Progenitor cell of endocrine pancreas (in vitro differentiated cells): ENCODE measurements around the gene SPACA4. TPM values are rescaled to one million over a fixed set of nuclear protein-coding genes. Genes with fewer than 3 reads are reported as not detected.

ENCODE experiments used
- total RNA-seq: library from RNA; stranded (reverse); gene quantifications from 2 replicates; pipeline ENCODE4 v1.2.1, GENCODE V29; 2021

The SPACA4 gene
- total RNA-seq, 1 donor from 2014 or later, result not detected

Other genes starting within 250 kb of the SPACA4 start
- gene TMEM143, start 242.8 kb upstream of the SPACA4 start, total RNA-seq, result 9.5 and 10.3 TPM in 2 replicates
- not detected in 2 replicates for gene SYNGR4, start 242.4 kb upstream of the SPACA4 start, total RNA-seq
- gene KDELR1, start 215.2 kb upstream of the SPACA4 start, total RNA-seq, result 207 and 213 TPM in 2 replicates
- gene GRIN2D, start 213.1 kb upstream of the SPACA4 start, total RNA-seq, result 0.22 and 0.34 TPM in 2 replicates
- gene GRWD1, start 160.8 kb upstream of the SPACA4 start, total RNA-seq, result 35.7 and 35.9 TPM in 2 replicates
- gene KCNJ14, start 151.2 kb upstream of the SPACA4 start, total RNA-seq, result 2.0 TPM in 2 replicates
- 248 TPM in 2 replicates for gene CYTH2, start 137.4 kb upstream of the SPACA4 start, total RNA-seq
- 11.4 and 12.7 TPM in 2 replicates for gene LMTK3, start 94.9 kb upstream of the SPACA4 start, total RNA-seq
- not detected in 2 replicates for gene SULT2B1, start 54.6 kb upstream of the SPACA4 start, total RNA-seq
- gene FAM83E, start 8.3 kb downstream of the SPACA4 start, total RNA-seq, result 3.8 and 4.3 TPM in 2 replicates
- 1,379 and 1,392 TPM in 2 replicates for gene RPL18, start 12.4 kb downstream of the SPACA4 start, total RNA-seq
- 137 and 138 TPM in 2 replicates for gene SPHK2, start 12.8 kb downstream of the SPACA4 start, total RNA-seq
- 5.1 and 5.3 TPM in 2 replicates for gene DBP, start 30.6 kb downstream of the SPACA4 start, total RNA-seq
- 8.9 and 9.6 TPM in 2 replicates for gene CA11, start 39.4 kb downstream of the SPACA4 start, total RNA-seq
- gene NTN5, start 66.3 kb downstream of the SPACA4 start, total RNA-seq, result 0.91 and 1.0 TPM in 2 replicates
- gene FUT2, start 89.2 kb downstream of the SPACA4 start, total RNA-seq, result 1.4 and 2.4 TPM in 2 replicates
- gene MAMSTR, start 113.0 kb downstream of the SPACA4 start, total RNA-seq, result 2.0 and 2.1 TPM in 2 replicates
- 1.9 and 2.4 TPM in 2 replicates for gene RASIP1, start 133.9 kb downstream of the SPACA4 start, total RNA-seq
- gene IZUMO1, start 140.2 kb downstream of the SPACA4 start, total RNA-seq, result 0.55 and 1.0 TPM in 2 replicates
- gene FUT1, start 145.9 kb downstream of the SPACA4 start, total RNA-seq, result 5.4 and 6.9 TPM in 2 replicates
- not detected in 2 replicates for gene FGF21, start 148.8 kb downstream of the SPACA4 start, total RNA-seq
- gene BCAT2, start 204.3 kb downstream of the SPACA4 start, total RNA-seq, result 61.0 and 70.0 TPM in 2 replicates
- 20.5 and 22.1 TPM in 2 replicates for gene HSD17B14, start 229.7 kb downstream of the SPACA4 start, total RNA-seq